ENCODE data around the gene SBF2.
"Not testable (repeated sequence)": the region's sequence is repeated elsewhere in the genome, so short reads cannot be mapped to it uniquely, and the experiment has no call there.

SBF2 gene

DNA sequence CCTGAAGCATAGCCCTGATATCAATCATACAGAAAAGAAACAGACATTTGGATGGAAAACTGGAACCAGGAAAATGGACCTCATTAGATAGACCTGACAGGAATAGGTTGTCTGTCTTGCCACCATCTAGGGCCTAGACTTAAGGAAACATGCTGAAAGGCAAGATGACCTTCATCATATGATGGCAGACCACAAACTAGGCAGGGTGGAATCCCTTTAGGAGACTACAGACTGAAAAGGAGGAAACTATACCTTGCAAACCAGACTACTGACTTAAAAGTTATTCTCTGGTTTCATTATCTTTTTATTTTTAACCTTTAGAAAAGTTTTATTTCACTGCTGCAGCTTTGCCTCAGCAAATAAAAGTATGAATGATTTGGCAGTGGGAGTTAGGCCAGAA is 20.3 kb downstream of the SBF2 start:
- DNase-seq (ENCODE audit: extremely low spot score, insufficient read length, low read depth) = no peak

DNA sequence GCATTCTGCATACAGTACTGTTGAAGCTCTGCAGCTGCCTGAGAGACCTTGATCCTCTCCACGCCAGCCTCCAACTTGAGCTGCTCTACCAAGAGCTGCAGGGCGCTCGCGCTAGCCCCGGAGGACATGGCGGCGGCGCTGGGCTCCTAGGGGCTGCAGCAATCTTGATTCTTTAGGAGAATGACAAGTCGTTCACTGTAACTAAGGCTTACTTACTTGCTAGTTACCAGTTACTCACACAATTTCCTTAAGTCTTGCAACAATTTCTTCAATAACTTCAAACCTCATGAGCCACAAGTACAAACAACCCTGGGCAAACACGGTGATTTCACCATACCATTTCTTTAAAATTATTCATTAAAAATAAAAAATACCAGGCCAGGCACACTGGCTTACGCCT is 21.9 kb downstream of the SBF2 start:
- DNase-seq (ENCODE audit: extremely low spot score, insufficient read length, low read depth) = no peak
- no peak for FAIRE-seq

More for the DNA sequence above, 20.3 kb downstream of the SBF2 start:
- FAIRE-seq = no peak

DNA sequence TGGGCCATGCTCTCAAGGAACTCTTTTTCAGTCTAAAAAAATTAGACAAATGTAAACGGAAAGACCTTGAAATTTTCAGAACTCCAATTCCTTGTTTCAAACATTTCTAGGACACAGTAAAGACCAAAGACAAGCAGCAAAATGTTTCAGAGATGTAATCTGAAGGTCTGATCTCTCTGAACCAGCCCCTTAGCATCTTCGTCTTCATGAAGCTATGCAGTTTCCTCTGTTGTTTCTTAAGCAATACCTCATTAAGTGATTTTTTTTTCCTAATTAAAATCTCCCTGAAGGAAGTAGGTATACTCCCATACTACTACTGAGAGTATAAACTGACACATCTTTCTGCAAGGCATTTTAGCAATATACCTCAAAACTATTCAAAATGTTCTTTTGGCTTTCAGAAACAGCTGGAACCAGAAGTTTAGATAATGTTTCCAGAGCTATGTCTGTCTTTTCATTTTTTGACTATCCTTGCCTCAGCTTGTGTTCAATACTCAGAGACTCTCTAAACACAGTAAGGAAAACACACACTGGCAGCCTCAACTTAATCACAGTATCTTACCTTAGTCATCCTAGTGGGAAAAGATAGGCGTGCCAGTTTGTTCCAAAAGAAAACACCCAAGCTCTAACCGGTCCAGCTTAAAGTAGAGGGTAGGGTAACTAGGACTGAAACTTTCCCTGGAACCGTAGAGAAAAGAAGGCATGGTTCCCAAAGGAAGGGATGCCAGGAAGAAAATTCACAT is 25.1 kb downstream of the SBF2 start:
- no peak for DNase-seq (ENCODE audit: extremely low spot score, insufficient read length, low read depth)
- no peak for FAIRE-seq

- no peak for FAIRE-seq
- no peak for DNase-seq (ENCODE audit: extremely low spot score, insufficient read length, low read depth)
These were observed 26.2 kb downstream of the SBF2 start for GRCh38 chr11:10267821-10268220.

DNA sequence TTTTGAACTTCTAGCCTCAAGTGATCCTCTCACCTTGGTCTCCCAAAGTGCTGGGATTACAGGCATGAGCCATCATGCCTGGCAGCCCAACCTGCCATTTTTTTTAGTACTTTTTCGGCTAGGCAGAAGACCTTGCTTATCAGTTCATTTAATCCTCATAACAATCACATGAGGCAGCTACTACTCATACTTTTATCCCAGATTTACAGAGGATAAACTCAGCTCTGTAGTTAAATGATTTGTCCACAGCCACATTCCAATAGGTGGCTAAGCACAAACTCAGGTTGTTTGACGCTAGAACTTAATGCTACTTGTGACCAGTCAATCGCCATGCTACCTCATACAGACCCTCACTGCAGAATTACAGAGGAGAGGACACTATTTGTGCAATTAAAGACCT is 28.1 kb downstream of the SBF2 start:
- FAIRE-seq (no peak), DNase-seq (ENCODE audit: extremely low spot score, insufficient read length, low read depth) (no peak)

DNA sequence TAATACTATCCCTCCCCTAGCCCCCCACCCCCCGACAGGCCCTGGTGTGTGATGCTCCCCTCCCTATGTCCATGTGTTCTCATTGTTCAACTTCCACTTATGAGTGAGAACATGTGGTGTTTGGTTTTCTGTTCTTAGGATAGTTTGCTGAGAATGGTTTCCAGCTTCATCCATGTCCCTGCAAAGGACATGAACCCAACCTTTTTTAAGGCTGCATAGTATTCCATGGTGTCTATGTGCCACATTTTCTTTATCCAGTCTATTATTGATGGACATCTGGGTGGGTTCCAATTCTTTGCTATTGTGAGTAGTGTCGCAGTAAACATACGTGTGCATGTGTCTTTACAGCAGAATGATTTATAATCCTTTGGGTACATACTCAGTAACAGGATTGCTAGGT is 29.3 kb downstream of the SBF2 start:
- not testable (repeated sequence) for DNase-seq (ENCODE audit: extremely low spot score, insufficient read length, low read depth); FAIRE-seq

DNA sequence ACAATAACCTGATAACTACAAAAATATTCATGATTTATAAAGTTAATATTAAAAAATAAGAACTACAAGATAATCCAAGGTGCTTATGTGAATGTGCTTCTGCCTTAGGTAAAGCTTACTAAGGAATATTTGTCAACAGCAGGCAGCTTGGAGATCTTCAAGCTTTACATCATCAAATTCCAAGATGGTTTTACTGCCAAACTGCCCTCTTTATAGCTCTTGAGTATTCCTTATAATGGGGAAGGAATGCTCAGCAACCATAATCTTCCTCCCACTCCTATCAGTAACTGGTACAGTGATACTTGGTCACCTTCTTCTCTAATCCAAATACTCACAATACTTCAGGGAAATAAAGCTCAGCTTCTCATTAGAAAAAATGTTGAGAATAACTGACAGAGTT is 30.1 kb downstream of the SBF2 start:
- DNase-seq (ENCODE audit: extremely low spot score, insufficient read length, low read depth) (no peak), FAIRE-seq (no peak)

- DNase-seq (ENCODE audit: extremely low spot score, insufficient read length, low read depth) (no peak), FAIRE-seq (no peak)
These were observed 32.2 kb downstream of the SBF2 start for GRCh38 chr11:10261821-10262220.

DNA sequence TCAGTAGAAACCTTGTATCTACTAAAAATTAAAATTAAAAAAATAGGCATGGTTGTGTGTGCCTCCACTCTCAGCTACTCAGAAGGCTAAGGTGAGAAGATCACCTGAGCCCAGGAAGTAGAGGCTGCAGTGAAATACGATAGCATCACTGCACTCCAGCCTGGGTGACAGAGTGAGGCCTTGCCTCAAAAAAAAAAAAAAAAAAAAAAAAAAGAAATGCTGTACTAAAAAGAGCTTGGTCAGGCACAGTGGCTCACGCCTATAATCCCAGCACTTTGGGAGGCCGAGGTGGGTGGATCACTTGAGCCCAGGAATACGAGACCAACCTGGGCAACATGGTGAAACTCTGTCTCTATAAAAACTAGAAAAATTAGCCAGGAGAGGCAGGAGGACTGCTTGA is 36.5 kb downstream of the SBF2 start:
- DNase-seq (ENCODE audit: extremely low spot score, insufficient read length, low read depth) (no peak), FAIRE-seq (no peak)

GRCh38 chr11:10255388-10256125 is 38.5 kb downstream of the SBF2 start:
- DNase-seq (ENCODE audit: extremely low spot score, insufficient read length, low read depth) (no peak), FAIRE-seq (no peak)

GRCh38 chr11:10249448-10250131 is 44.4 kb downstream of the SBF2 start:
- FAIRE-seq; DNase-seq (ENCODE audit: extremely low spot score, insufficient read length, low read depth): not testable (repeated sequence)

- DNase-seq (ENCODE audit: extremely low spot score, insufficient read length, low read depth) = no peak
- no peak for FAIRE-seq
These were observed 47.0 kb downstream of the SBF2 start for GRCh38 chr11:10247011-10247410.

DNA sequence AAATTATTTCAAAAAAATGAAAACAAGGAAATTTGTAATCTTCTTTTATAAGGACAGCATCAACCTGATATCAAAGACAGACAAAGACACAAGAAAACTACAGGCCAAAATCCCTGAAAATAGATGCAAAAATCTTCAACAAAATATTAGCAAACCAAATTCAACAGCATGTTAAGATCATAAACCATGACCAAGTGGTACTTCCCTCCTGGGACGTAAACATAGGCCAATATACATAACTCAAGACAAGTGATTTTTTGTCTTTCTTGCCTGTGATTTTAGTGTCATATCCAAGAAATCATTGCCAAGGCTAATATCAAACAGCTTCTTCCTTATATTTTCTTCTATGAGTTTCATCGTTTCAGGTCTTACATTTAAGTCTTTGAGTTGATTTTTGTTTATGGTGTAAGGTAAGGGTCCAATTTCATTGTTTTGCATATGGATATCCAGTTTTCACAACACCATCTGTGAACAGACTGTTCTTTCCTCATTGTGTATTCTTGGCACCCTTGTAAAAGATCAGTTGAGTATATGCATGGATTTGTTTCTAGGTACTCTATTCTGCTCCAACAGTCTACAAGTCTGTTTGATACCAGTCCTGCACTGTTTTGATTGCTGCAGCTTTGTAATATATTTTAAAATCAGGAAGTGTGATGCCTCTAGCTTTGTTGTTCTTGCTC is 50.0 kb downstream of the SBF2 start:
- DNase-seq (ENCODE audit: extremely low spot score, insufficient read length, low read depth) (no peak), FAIRE-seq (no peak)

DNA sequence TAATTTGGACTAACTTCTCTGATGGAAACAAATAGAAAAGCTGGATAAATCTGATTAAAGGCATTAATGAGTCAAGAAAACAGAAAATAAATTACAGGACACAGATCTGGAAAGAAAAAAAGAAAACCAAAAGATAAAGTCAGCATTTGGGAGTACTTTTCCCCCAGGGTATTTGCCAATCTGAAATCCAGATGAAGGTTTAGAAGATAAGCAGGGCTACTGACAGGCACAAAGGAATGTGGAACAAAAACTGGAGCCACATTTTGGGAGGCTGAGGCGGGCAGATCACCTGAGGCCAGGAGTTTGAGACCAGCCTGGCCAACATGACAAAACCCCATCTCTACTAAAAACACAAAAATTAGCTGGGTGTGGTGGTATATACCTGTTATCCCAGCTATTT is 57.2 kb downstream of the SBF2 start:
- DNase-seq (ENCODE audit: extremely low spot score, insufficient read length, low read depth) (no peak), FAIRE-seq (no peak)

DNA sequence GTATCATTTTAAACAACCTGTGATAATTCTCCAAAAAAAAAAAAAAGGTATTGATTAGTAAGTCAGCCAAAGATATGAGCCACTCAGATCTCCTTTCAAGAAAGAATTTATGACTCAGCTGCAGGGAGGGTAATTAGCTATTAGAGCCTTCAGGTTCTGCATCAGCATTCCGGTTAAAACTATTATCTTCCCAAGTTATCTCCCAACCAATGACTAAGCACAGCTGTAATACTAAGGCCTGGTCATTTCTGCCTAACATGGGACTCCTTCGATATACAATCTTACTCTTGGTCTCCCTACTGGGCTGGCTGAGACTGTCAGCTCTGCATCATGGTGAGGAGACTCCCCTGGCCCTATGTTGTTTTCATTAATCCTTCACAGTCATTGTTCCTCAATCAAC is 60.4 kb downstream of the SBF2 start:
- FAIRE-seq = no peak
- DNase-seq (ENCODE audit: extremely low spot score, insufficient read length, low read depth) = no peak

GRCh38 chr11:10232756-10233155 is 61.3 kb downstream of the SBF2 start:
- FAIRE-seq (no peak), DNase-seq (ENCODE audit: extremely low spot score, insufficient read length, low read depth) (no peak)

GRCh38 chr11:10231803-10232202 is 62.2 kb downstream of the SBF2 start:
- DNase-seq (ENCODE audit: extremely low spot score, insufficient read length, low read depth); FAIRE-seq: not testable (repeated sequence)

- FAIRE-seq = no peak
- DNase-seq (ENCODE audit: extremely low spot score, insufficient read length, low read depth) = no peak
These were observed 68.5 kb downstream of the SBF2 start for GRCh38 chr11:10225553-10225952.

GRCh38 chr11:10222399-10222798 is 71.6 kb downstream of the SBF2 start:
- FAIRE-seq = no peak

DNA sequence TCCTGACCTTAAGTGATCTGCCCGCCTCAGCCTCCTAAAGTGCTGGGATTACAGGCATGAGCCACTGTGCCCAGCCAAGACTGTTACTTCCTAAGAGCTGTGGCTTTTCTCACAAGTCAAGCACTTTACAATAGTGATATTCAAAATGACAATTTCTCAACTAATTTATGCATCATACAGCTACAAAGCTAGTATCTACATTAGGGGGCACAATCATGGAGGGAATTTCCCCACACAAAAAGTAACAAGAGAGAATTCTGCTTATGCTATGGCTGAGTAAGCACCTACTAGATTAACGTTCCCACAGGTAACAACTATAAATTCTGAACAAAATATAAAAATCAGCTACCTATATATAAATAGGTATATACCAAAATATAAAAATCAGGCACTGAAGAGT is 72.7 kb downstream of the SBF2 start:
- FAIRE-seq = no peak
- DNase-seq (ENCODE audit: extremely low spot score, insufficient read length, low read depth) = no peak

More at GRCh38 chr11:10222399-10222798, 71.6 kb downstream of the SBF2 start:
- no peak for DNase-seq (ENCODE audit: extremely low spot score, insufficient read length, low read depth)

Measured in GM18507 (cell line).